HG02884 (cell line): ENCODE measurements around the gene KRTAP4-11.
"Not testable (repeated sequence)": the region's sequence is repeated elsewhere in the genome, so short reads cannot be mapped to it uniquely, and the experiment has no call there.

Experiments
- ATAC-seq: cut with Tn5 transposase; IDR thresholded peaks from one replicate; pipeline ENCODE4 v1.9.1; 2021; ENCODE audit warnings: mild to moderate bottlenecking, moderate library complexity; ENCODE audit not compliant: unreplicated experiment

KRTAP4-11 gene

GRCh38 chr17:41117846-41118386, at the start of gene KRTAP4-11:
KRTAP4-11 (minus strand) TSS chr17:41118373; CDS start chr17:41118315, 58 bp downstream.
- ATAC-seq: not testable (repeated sequence)

- ATAC-seq: no peak
Observed at GRCh38 chr17:41167561-41167960, 49.4 kb upstream of the KRTAP4-11 start.

GRCh38 chr17:41163828-41164227, 45.7 kb upstream of the KRTAP4-11 start:
- no peak for ATAC-seq

- ATAC-seq: no peak
Observed at GRCh38 chr17:41160648-41161047, 42.5 kb upstream of the KRTAP4-11 start, which contains the start of gene KRTAP4-4. KRTAP4-4 (minus strand) TSS chr17:41160748; CDS start chr17:41160691, 57 bp downstream.

GRCh38 chr17:41160190-41160589, 42.0 kb upstream of the KRTAP4-11 start:
- not testable (repeated sequence) for ATAC-seq

- ATAC-seq: no peak
Observed at GRCh38 chr17:41153856-41154255, 35.7 kb upstream of the KRTAP4-11 start.

GRCh38 chr17:41151525-41151924, 33.4 kb upstream of the KRTAP4-11 start:
- ATAC-seq: no peak

- ATAC-seq: no peak
Observed at GRCh38 chr17:41150026-41150425, 31.9 kb upstream of the KRTAP4-11 start.

GRCh38 chr17:41149652-41149985, 31.4 kb upstream of the KRTAP4-11 start, which contains the start of gene KRTAP4-5:
KRTAP4-5 (minus strand) TSS chr17:41149825; CDS start chr17:41149767, 58 bp downstream.
- no peak for ATAC-seq

GRCh38 chr17:41148971-41149651, 30.9 kb upstream of the KRTAP4-11 start:
- not testable (repeated sequence) for ATAC-seq

- no peak for ATAC-seq
Observed at GRCh38 chr17:41147531-41148204, 29.5 kb upstream of the KRTAP4-11 start.

GRCh38 chr17:41145261-41145660, 27.1 kb upstream of the KRTAP4-11 start:
- no peak for ATAC-seq

- no peak for ATAC-seq
Observed at GRCh38 chr17:41144846-41145245, 26.7 kb upstream of the KRTAP4-11 start.

GRCh38 chr17:41141361-41141760, 23.2 kb upstream of the KRTAP4-11 start:
- no peak for ATAC-seq

GRCh38 chr17:41140360-41141131, 22.4 kb upstream of the KRTAP4-11 start, which contains the start of gene KRTAP4-6:
KRTAP4-6 (minus strand) TSS chr17:41140544; CDS start chr17:41140487, 57 bp downstream.
- ATAC-seq: no peak

- ATAC-seq: not testable (repeated sequence)
Observed at GRCh38 chr17:41139865-41140264, 21.7 kb upstream of the KRTAP4-11 start.

GRCh38 chr17:41133880-41134735, 15.9 kb upstream of the KRTAP4-11 start:
- no peak for ATAC-seq

GRCh38 chr17:41131979-41132378, 13.8 kb upstream of the KRTAP4-11 start:
- ATAC-seq: no peak

- no peak for ATAC-seq
Observed at GRCh38 chr17:41127371-41127770, 9.2 kb upstream of the KRTAP4-11 start.

GRCh38 chr17:41126412-41126811, 8.2 kb upstream of the KRTAP4-11 start:
- no peak for ATAC-seq
